Ascending aorta (tissue), 2 donors: ENCODE results near the gene RASA3. TPM values are rescaled to one million over a fixed set of nuclear protein-coding genes. Genes with fewer than 3 reads are reported as not detected.

ENCODE experiments used
- DNase-seq, 2 donors: peaks; one replicate each; pipeline ENCODE4 v3.0.0-alpha.2; 2019; ENCODE audit warnings: low spot score in 2 of 2
- H3K27ac ChIP-seq, 2 donors: fragments of 200-600 bp; sonication (generic); one replicate each; pipeline ENCODE4 v1.5.1; 2016 to 2017; ENCODE audit warnings: mild to moderate bottlenecking in 1 of 2
- H3K27me3 ChIP-seq: fragments of 200-600 bp; sonication (generic); one replicate; pipeline ENCODE4 v1.5.1; 2017
- H3K36me3 ChIP-seq, 2 donors: fragments of 200-600 bp; sonication (generic); one replicate each; pipeline ENCODE4 v1.5.1; 2016
- H3K4me1 ChIP-seq, 2 donors: fragments of 200-600 bp; sonication (generic); one replicate each; pipeline ENCODE4 v1.5.1; 2016 to 2017; ENCODE audit warnings: mild to moderate bottlenecking in 1 of 2
- H3K4me3 ChIP-seq, 2 donors: fragments of 200-600 bp; sonication (generic); one replicate each; pipeline ENCODE4 v1.5.1; 2016 to 2017; ENCODE audit warnings: mild to moderate bottlenecking in 1 of 2
- H3K9me3 ChIP-seq, 2 donors: fragments of 200-600 bp; sonication (generic); one replicate each; pipeline ENCODE4 v1.5.1; 2016
- CTCF ChIP-seq, 3 experiments: fragments of 200-600 bp in 2 of 3; fragments of 450-650 bp in 1 of 3; sonication (generic) in 2 of 3; IDR thresholded peaks; one replicate each; pipeline ENCODE4 v1.5.1; 2016 to 2019; ENCODE audit warnings: antibody characterized with exemption in 3 of 3, mild to moderate bottlenecking in 1 of 3, moderate library complexity in 1 of 3
- intact Hi-C: fragments of 100-400 bp; cut with DNase I; formaldehyde crosslinking; loops from one replicate; pipeline ENCODE4 v1.15.1; 2023
- total RNA-seq: library from RNA; depleted of rRNA; stranded (reverse); fragments of >200 nt; gene quantifications from one replicate; pipeline ENCODE4 v1.1.0, GENCODE V29; 2016

Gene RASA3
- total RNA-seq, 1 donor from 2014 or later: 30.7 TPM

GRCh38 chr13:114053026-114053425 is 79.4 kb downstream of the RASA3 start:
- H3K36me3 ChIP-seq: peaks cover 16 to 29% of the 10 kb centered on the region in 2 donors
- peaks cover 5 to 12% of the 10 kb centered on the region in 2 donors for H3K4me1 ChIP-seq
- intact Hi-C loops: no loop called here

GRCh38 chr13:114050536-114051450 is 81.6 kb downstream of the RASA3 start:
- Histone ChIP-seq H3K27ac (no peak overlapping the region), H3K27me3 (no peaks in the 10 kb centered on the region), H3K4me3 (no peak overlapping the region), H3K36me3 (peaks cover 14 to 29% of the 10 kb centered on the region in 2 donors), H3K4me1 (no peaks in the 10 kb centered on the region), H3K9me3 (no peaks in the 10 kb centered on the region)
- intact Hi-C loops: no loop called here
- TF ChIP-seq CTCF (IDR thresholded peaks at IDR 0.05): no peak
- no peak for DNase-seq

More at GRCh38 chr13:114053026-114053425, 79.4 kb downstream of the RASA3 start:
- Histone ChIP-seq H3K9me3 (no peaks in the 10 kb centered on the region), H3K27me3 (no peaks in the 10 kb centered on the region), H3K4me3 (no peak overlapping the region), H3K27ac (no peak overlapping the region)
- DNase-seq: no peak
- no peak for TF ChIP-seq CTCF (IDR thresholded peaks at IDR 0.05)

- Histone ChIP-seq H3K27me3 (no peaks in the 10 kb centered on the region), H3K27ac (no peak overlapping the region), H3K4me1 (no peaks in the 10 kb centered on the region), H3K9me3 (no peaks in the 10 kb centered on the region), H3K4me3 (no peak overlapping the region), H3K36me3 (peaks cover 12 to 23% of the 10 kb centered on the region in 2 donors)
- no peak for TF ChIP-seq CTCF (IDR thresholded peaks at IDR 0.05)
- intact Hi-C loops: no loop called here
- DNase-seq: no peak
These were observed 82.8 kb downstream of the RASA3 start for GRCh38 chr13:114049626-114050101.

- H3K27ac ChIP-seq: no peak overlapping the region
- no peaks in the 10 kb centered on the region for H3K27me3 ChIP-seq
- TF ChIP-seq CTCF (IDR thresholded peaks at IDR 0.05): no peak
- H3K4me3 ChIP-seq: no peak overlapping the region
- no peaks in the 10 kb centered on the region for H3K4me1 ChIP-seq
- intact Hi-C loops: no loop called here
- DNase-seq: no peak
- H3K36me3 ChIP-seq: peaks cover 12 to 23% of the 10 kb centered on the region in 2 donors
- no peaks in the 10 kb centered on the region for H3K9me3 ChIP-seq
These were observed 83.4 kb downstream of the RASA3 start for GRCh38 chr13:114049026-114049425.

GRCh38 chr13:114048443-114048842 is 84.0 kb downstream of the RASA3 start:
- DNase-seq: no peak
- H3K27ac ChIP-seq: no peak overlapping the region
- peaks cover 12 to 23% of the 10 kb centered on the region in 2 donors for H3K36me3 ChIP-seq
- no peak overlapping the region for H3K4me3 ChIP-seq
- no peaks in the 10 kb centered on the region for H3K9me3 ChIP-seq
- no peak for TF ChIP-seq CTCF (IDR thresholded peaks at IDR 0.05)
- H3K4me1 ChIP-seq: no peaks in the 10 kb centered on the region
- H3K27me3 ChIP-seq: no peaks in the 10 kb centered on the region
- intact Hi-C loops: no loop called here
